Neuronal stem cell (in vitro differentiated cells): ENCODE data around the gene HIRIP3.

ENCODE experiments used
- DNase-seq: peaks from one replicate; pipeline ENCODE4 v3.0.0-alpha.2; 2013; ENCODE audit warnings: low spot score
- H2AFZ ChIP-seq: one replicate; pipeline ENCODE4 v1.6.1; 2013; ENCODE audit warnings: mild to moderate bottlenecking, low read length, inconsistent platforms
- H2AK5ac ChIP-seq: 2 replicates; pipeline ENCODE4 v1.6.1; 2013; ENCODE audit warnings: low read depth, mild to moderate bottlenecking, inconsistent platforms, low read length, moderate library complexity, mixed read lengths
- H2BK120ac ChIP-seq: 2 replicates; pipeline ENCODE4 v1.6.1; 2013; ENCODE audit warnings: low read depth, mild to moderate bottlenecking, inconsistent platforms, low read length, moderate library complexity, mixed read lengths
- H2BK12ac ChIP-seq: one replicate; pipeline ENCODE4 v1.6.1; 2013; ENCODE audit warnings: low read length, inconsistent platforms
- H2BK15ac ChIP-seq: 2 replicates; pipeline ENCODE4 v1.6.1; 2013; ENCODE audit warnings: mild to moderate bottlenecking, low read length, inconsistent platforms, mixed read lengths
- H2BK5ac ChIP-seq: one replicate; pipeline ENCODE4 v1.6.1; 2013; ENCODE audit warnings: inconsistent platforms, mild to moderate bottlenecking, low read length, moderate library complexity
- H3K14ac ChIP-seq: one replicate; pipeline ENCODE4 v1.6.1; 2013; ENCODE audit warnings: low read length, inconsistent platforms
- H3K18ac ChIP-seq: 2 replicates; pipeline ENCODE4 v1.6.1; 2013; ENCODE audit warnings: low read length, inconsistent platforms
- H3K23ac ChIP-seq: 2 replicates; pipeline ENCODE4 v1.6.1; 2013; ENCODE audit warnings: low read depth, mild to moderate bottlenecking, mixed read lengths, low read length, inconsistent platforms; ENCODE audit not compliant: poor library complexity
- H3K27ac ChIP-seq: replicated peaks from 3 replicates; pipeline ENCODE4 v1.5.1; 2013; ENCODE audit warnings: low read length, inconsistent platforms
- H3K27me3 ChIP-seq, 3 experiments: 2 replicates each; pipeline ENCODE4 v1.6.1; 2013; ENCODE audit warnings: low read length in 3 of 3, mild to moderate bottlenecking in 2 of 3, inconsistent platforms in 1 of 3, low read depth in 1 of 3, mixed read lengths in 1 of 3, moderate library complexity in 1 of 3; ENCODE audit not compliant: control insufficient read depth in 3 of 3, insufficient read depth in 3 of 3
- H3K36me3 ChIP-seq, 2 donors: replicated peaks in 1 of 2; 2 replicates each; pipeline ENCODE4 v1.6.1; 2013; ENCODE audit warnings: low read length in 2 of 2; ENCODE audit not compliant: control insufficient read depth in 2 of 2, insufficient read depth in 2 of 2
- H3K4ac ChIP-seq: 2 replicates; pipeline ENCODE4 v1.6.1; 2013; ENCODE audit warnings: inconsistent platforms, mild to moderate bottlenecking, low read length, moderate library complexity
- H3K4me1 ChIP-seq, 2 donors: 1 replicate in 1 of 2; 2 replicates in 1 of 2; pipeline ENCODE4 v1.6.1; 2013; ENCODE audit warnings: low read length in 2 of 2, low read depth in 1 of 2; ENCODE audit not compliant: control insufficient read depth in 2 of 2, insufficient read depth in 1 of 2
- H3K4me2 ChIP-seq: one replicate; pipeline ENCODE4 v1.6.1; 2013; ENCODE audit warnings: mild to moderate bottlenecking, low read length, inconsistent platforms; ENCODE audit not compliant: insufficient read depth, poor library complexity, severe bottlenecking
- H3K4me3 ChIP-seq, 2 donors: 2 replicates each; pipeline ENCODE4 v1.5.1; 2013; ENCODE audit warnings: low read length in 2 of 2, mild to moderate bottlenecking in 2 of 2, inconsistent platforms in 1 of 2, moderate library complexity in 1 of 2
- H3K79me1 ChIP-seq: one replicate; pipeline ENCODE4 v1.6.1; 2013; ENCODE audit warnings: low read depth, mild to moderate bottlenecking, inconsistent platforms, low read length, moderate library complexity
- H3K9ac ChIP-seq: one replicate; pipeline ENCODE4 v1.6.1; 2013; ENCODE audit warnings: mild to moderate bottlenecking, low read depth, low read length, inconsistent platforms; ENCODE audit not compliant: poor library complexity
- H3K9me3 ChIP-seq, 2 donors: replicated peaks in 1 of 2; 2 replicates each; pipeline versions ENCODE3 to v1.6.1; 2013; ENCODE audit warnings: low read length in 2 of 2, mild to moderate bottlenecking in 2 of 2, inconsistent platforms in 1 of 2, low read depth in 1 of 2, mixed read lengths in 1 of 2, moderate library complexity in 1 of 2; ENCODE audit not compliant: control insufficient read depth in 2 of 2, insufficient read depth in 1 of 2
- H4K8ac ChIP-seq: one replicate; pipeline ENCODE4 v1.6.1; 2013; ENCODE audit warnings: low read depth, mild to moderate bottlenecking, inconsistent platforms, low read length, moderate library complexity
- H4K91ac ChIP-seq: one replicate; pipeline ENCODE4 v1.6.1; 2013; ENCODE audit warnings: low read length, low read depth, mild to moderate bottlenecking, inconsistent platforms; ENCODE audit not compliant: poor library complexity
- WGBS, 2 donors: extraction: QIAGEN DNeasy Blood & Tissue Kit; methylation state at CpG; one replicate each; pipeline ENCODE4 v1.1.7; 2013; ENCODE audit warnings: missing lambda C conversion rate in 2 of 2, mixed read lengths in 1 of 2; ENCODE audit not compliant: insufficient read length in 2 of 2, insufficient replicate concordance in 1 of 2; ENCODE audit errors: extremely low coverage in 2 of 2; 5-methylcytosine and 5-hydroxymethylcytosine counted together

The HIRIP3 gene

DNA sequence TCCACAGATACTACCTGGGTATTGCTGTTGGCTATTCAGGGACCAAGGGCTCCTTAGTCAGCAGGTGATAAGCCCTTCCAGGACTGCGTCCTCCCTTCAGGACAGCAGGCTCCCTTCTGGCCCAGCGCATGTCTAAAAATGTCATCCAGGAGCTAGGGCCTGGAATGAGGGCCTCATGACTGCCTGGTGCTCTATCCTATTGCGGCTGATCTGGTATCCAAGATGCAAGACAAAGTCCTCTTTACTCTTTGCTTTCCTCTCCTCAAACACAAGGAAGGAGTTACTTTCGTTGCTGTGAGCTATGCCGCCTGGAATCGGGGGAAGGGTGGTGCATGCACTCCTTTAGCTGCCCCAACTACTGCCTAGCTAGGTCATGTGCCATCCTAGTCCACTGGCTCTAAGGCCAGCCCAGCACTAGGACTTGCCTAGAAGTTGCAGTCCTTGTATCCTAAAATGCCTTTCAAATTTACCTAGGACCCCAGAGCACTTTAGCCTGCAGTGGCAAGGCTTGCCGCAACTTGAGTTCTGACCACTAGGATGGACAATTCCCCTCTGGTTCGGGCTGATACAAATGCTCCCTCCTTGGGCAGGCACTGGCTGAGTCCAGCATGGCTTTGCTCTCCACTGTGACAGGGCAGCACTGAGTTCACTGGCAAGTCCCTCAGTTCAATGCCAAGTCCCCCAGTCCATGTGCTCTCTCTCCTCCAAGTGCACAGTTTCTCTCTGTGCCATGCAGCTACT lies 43.6 kb downstream of the HIRIP3 start:
- WGBS, 2 donors, result no CpG with 5 or more reads among the region's 8 CpGs
- no peak for DNase-seq
- no peak overlapping the region for H2BK120ac ChIP-seq

DNA sequence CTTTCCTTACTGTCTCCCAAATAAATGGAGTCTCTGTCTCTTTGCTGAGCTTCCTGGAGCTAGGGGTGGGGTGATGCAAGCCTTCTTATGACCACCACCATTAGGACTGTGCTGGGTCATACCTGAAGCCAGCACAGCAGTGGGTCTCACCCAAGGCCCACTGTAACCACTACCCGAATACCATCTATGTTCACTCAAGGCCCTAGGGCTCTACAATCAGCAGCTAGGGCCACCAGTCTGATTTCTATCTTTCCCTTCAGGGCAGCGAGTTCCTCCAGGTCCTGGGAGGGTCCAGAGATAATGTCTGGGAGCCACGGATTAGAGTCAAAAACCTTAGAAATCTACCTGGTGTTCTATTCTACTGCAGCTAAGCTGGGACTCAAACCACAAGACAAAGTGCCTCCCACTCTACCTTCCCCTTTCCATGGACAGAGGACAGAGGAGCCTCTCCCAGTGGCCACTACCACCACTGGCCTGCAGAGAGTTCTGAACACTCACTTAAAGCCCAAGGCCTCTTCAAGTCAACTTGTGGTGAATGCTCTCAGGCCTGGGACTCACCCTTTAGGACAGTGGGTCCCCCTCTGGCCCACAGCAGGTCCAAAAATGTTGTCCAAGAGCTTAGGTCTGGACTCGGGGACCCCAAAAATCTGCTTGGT lies 44.5 kb downstream of the HIRIP3 start:
- Histone ChIP-seq H3K9ac (no peak overlapping the region), H3K23ac (no peak overlapping the region), H3K27ac (no peak overlapping the region), H3K79me1 (no peaks in the 10 kb centered on the region), H2BK5ac (no peak overlapping the region), H3K36me3 (no peaks in the 10 kb centered on the region), H2AK5ac (no peak overlapping the region), H3K14ac (no peak overlapping the region), H3K18ac (no peak overlapping the region), H2BK12ac (no peak overlapping the region), H3K9me3 (peaks cover 0 to 3% of the 10 kb centered on the region in 2 donors), H3K4me1 (no peaks in the 10 kb centered on the region), H4K8ac (no peak overlapping the region), H2BK120ac (no peak overlapping the region), H3K4me3 (no peak overlapping the region), H3K4ac (no peak overlapping the region), H3K4me2 (no peak overlapping the region), H3K27me3 (no peaks in the 10 kb centered on the region), H2AFZ (no peak overlapping the region), H2BK15ac (no peak overlapping the region), H4K91ac (no peak overlapping the region)
- DNase-seq, result no peak
- no CpG with 5 or more reads among the region's 4 CpGs for WGBS, 2 donors

More for the DNA sequence above, 43.6 kb downstream of the HIRIP3 start:
- Histone ChIP-seq H2AFZ (no peak overlapping the region), H2BK5ac (no peak overlapping the region), H3K23ac (no peak overlapping the region), H3K9me3 (peaks cover 0 to 3% of the 10 kb centered on the region in 2 donors), H3K4me2 (no peak overlapping the region), H2BK15ac (no peak overlapping the region), H3K27ac (no peak overlapping the region), H3K14ac (peak overlapping the region; percentile 58), H3K79me1 (no peaks in the 10 kb centered on the region), H4K91ac (no peak overlapping the region), H3K18ac (peak overlapping the region; percentile 70), H3K9ac (peak overlapping the region; percentile 74), H4K8ac (no peak overlapping the region), H3K4me3 (no peak overlapping the region), H3K4me1 (no peaks in the 10 kb centered on the region), H2AK5ac (no peak overlapping the region), H2BK12ac (no peak overlapping the region), H3K27me3 (no peaks in the 10 kb centered on the region), H3K4ac (no peak overlapping the region), H3K36me3 (no peaks in the 10 kb centered on the region)

DNA sequence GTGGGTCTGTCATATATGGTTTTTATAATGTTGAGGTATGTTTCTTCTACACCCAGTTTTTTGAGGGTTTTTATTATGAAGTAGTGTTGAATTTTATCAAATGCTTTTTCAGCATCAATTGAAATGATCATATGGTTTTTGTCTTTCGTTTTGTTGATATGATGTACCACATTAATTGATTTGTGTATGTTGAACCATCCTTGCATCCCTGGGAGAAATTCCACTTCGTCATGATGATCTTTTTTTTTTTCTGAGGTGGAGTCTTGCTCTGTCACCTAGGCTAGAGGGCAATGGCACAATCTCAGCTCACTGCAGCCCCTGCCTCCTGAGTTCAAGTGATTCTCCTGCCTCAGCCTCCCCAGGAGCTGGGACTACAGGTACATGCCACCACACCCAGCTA lies 47.5 kb downstream of the HIRIP3 start:
- Histone ChIP-seq H3K4me3 (no peak overlapping the region), H4K91ac (no peak overlapping the region), H3K9ac (no peak overlapping the region), H3K23ac (no peak overlapping the region), H3K18ac (no peak overlapping the region), H2AFZ (no peak overlapping the region), H2BK5ac (no peak overlapping the region), H4K8ac (no peak overlapping the region), H3K9me3 (peaks cover 0 to 3% of the 10 kb centered on the region in 2 donors), H3K4me2 (no peak overlapping the region), H3K27me3 (no peaks in the 10 kb centered on the region), H2BK15ac (no peak overlapping the region), H3K4me1 (peaks cover 0 to 7% of the 10 kb centered on the region in 2 donors), H3K36me3 (peaks cover 0 to 3% of the 10 kb centered on the region in 2 donors), H3K4ac (no peak overlapping the region), H2BK12ac (no peak overlapping the region), H3K14ac (no peak overlapping the region), H2AK5ac (no peak overlapping the region), H3K79me1 (no peaks in the 10 kb centered on the region), H2BK120ac (no peak overlapping the region), H3K27ac (no peak overlapping the region)
- no CpG with 5 or more reads among the region's 2 CpGs for WGBS, 2 donors
- DNase-seq, result no peak
